Measurements from ENCODE around the gene TNN.
"Not testable (repeated sequence)": the region's sequence is repeated elsewhere in the genome, so short reads cannot be mapped to it uniquely, and the experiment has no call there.

DNA sequence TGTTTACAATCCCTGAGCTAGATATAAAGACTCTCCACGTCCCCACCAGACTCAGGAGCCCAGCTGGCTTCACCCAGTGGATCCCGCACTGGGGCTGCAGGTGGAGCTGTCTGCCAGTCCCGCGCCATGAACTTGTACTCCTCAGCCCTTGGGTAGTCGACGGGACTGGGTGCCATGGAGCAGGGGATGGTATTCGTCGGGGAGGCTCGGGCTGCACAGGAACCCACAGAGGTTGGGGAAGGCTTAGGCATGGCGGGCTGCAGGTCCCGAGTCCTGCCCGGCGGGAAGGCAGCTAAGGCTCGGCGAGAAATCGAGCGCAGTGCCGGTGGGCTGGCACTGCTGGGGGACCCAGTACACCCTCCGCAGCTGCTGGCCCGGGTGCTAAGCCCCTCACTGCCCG is 34.5 kb downstream of the TNN start:
- TF ChIP-seq, protein P1, sequence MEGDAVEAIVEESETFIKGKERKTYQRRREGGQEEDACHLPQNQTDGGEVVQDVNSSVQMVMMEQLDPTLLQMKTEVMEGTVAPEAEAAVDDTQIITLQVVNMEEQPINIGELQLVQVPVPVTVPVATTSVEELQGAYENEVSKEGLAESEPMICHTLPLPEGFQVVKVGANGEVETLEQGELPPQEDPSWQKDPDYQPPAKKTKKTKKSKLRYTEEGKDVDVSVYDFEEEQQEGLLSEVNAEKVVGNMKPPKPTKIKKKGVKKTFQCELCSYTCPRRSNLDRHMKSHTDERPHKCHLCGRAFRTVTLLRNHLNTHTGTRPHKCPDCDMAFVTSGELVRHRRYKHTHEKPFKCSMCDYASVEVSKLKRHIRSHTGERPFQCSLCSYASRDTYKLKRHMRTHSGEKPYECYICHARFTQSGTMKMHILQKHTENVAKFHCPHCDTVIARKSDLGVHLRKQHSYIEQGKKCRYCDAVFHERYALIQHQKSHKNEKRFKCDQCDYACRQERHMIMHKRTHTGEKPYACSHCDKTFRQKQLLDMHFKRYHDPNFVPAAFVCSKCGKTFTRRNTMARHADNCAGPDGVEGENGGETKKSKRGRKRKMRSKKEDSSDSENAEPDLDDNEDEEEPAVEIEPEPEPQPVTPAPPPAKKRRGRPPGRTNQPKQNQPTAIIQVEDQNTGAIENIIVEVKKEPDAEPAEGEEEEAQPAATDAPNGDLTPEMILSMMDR (conservative IDR thresholded peaks at IDR 0.05; ENCODE audit: low read depth, low read length): not testable (repeated sequence)
- not testable (repeated sequence) for TF ChIP-seq EZH2 (IDR thresholded peaks at IDR 0.05; ENCODE audit: borderline replicate concordance, low read depth, low read length, poor library complexity, severe bottlenecking)

Data from A673 (cell line).